ENCODE data around the gene CTSD.

The CTSD gene

DNA sequence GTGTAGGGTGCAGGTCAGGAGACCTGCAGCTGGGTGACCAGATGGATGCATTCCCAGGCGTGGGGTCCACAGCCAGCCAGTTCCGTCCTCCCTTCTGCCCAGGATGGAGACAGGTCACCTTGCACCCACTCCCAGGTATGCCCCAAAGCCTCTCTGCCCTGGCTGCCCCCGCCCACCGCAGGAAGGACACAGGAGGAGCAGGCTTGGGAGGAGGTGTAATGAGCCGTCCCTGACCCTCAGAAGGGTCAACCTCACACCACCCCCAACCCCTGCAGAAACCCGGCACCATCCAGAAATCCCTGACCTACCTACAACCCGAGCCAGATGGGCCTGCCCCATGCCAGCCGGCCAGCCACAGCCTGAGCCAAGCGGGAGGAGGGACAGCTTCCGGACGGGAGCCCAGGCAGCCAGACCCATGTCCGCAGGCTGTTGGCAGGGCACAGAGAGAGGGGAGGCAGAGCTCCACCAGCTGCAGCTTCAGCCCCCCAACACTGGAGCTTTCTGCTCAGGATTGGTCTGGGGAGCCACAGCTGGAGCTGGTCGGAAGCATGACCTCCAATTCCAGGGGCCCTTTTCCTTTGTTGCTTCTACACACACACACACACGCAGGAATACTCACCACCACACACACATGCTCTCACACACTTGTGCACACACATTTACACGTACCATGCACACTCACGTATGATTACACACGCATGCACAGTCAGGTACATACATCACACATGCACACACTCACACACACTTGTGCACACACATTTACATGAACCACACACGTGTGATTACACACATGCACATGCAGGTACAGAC is 18.6 kb downstream of the CTSD start:
- DNase-seq (ENCODE audit: low spot score) = no peak

DNA sequence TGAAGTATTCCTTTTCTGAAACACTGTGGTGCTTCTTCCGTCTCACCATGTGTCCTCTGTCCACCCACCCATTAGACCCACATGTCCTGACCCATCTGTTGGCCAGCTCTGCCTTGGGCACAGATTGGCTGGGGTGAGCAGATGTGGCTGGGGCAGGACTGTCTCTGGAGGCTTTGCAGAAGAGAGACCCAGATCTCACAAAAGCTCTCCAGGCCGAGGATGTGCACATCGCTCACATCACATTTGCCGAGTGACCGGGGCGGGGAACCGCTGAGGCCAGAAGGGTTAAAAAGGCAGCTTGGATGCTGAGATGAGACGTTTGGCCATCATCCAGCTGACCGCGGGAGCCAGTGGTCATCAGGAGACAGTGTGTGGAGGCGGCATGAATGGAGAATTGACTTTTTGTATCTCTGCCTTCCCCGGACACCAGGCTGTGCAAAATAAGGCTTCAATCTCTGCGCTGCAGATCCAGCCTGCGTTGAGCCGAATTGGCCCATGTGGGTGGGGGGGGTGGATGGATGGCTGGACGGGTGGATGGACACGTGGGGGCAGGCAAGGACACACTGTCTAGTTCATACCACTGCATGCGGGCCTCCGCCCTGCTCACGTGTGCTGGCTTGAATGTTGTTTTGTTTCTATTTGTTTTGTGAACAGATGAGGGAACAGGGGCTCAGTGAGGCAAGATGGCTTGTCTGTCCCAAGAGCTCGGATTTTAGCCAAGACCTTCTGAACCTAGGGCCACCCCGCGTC is 19.4 kb downstream of the CTSD start:
- no peak for DNase-seq (ENCODE audit: low spot score)

DNA sequence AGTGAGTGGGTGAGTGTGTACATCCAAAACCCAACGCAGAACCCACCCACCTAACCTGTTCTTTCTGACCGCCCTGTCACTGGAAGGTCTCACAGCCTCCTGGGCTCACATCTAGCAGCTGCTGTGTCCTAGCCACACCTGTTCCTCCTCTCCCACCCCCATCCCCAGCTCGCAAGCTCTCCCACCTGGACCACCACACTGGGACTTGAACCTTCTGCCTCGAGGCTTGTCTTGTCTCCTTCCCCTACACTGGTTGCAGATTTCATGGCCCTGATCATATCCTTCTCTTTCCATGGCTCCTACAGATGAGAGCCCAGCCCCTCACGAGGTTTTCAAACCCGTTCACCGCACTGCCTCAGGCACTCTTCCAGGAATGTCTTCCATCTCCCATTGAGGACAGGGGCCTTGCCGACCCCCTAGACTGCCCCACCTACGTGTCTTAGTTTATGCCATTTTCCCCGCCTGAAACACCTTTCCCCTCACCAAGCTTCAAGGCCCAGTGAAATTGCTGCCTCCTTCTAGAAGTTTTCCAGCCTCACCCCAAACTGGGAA is 20.1 kb downstream of the CTSD start:
- no peak for DNase-seq (ENCODE audit: low spot score)

DNA sequence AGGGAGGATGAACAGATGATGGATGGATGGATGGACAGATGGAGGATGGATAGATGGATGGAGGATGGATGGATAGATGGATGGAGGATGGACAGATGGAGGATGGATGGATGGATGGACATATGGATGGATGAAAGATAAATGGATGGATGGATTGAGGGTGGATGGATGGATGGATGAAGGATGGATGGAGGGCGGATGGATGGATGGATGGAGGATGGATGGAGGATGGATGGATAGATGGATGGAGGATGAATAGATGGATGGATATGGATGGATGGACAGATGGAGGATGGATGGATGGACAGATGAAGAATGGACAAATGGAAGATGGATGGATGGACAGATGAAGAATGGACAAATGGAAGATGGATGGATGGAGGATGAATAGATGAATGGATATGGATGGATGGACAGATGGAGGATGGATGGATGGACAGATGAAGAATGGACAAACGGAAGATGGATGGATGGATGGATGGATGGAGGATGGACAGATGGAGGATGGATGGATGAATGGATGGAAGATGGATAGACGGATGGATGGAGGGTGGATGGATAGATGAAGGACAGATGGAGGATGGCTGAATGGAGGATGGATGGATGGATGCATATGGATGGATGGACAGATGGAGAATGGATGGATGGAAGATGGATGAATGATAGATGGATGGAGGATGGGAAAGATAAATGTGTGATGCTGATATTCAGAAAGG is 20.7 kb downstream of the CTSD start:
- DNase-seq (ENCODE audit: low spot score) = no peak

DNA sequence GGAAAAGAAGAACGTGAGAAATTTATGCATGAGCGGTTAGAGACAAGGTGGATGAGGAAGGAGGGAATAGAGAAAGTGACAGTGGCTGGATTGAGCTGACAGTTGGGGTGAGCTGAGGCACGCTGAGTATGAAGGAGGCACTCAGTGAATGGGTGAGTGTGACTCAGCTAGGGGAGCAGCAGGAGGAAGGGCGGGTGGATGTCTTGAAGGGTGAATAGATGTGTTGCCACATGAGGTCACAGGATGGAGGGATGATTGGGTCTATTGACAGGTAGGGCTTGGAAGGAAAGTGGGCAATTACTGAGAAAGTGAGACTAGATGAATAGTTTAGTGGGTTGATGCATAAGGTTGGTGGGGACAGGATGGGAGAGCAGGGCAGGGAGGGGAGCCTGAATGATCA is 21.4 kb downstream of the CTSD start:
- no peak for DNase-seq (ENCODE audit: low spot score)

DNA sequence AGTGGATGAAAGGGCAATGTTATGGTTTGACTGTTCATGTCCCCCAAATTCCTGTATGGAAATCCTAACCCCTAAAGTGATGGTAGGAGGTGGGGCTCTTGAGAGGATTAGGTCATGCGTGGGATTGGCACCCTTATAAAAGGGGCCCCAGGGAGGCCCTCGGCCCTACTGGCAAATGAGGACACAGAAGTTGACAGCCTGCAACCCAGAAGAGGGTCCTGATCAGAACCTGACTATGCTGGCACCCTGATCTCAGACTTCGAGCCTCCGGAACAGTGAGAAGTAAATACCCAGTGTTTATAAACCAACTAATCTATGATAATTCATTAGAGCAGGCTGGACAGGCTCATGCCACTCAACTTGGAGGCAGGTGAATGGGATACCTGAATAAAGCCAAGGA is 22.0 kb downstream of the CTSD start:
- DNase-seq (ENCODE audit: low spot score) = no peak

DNA sequence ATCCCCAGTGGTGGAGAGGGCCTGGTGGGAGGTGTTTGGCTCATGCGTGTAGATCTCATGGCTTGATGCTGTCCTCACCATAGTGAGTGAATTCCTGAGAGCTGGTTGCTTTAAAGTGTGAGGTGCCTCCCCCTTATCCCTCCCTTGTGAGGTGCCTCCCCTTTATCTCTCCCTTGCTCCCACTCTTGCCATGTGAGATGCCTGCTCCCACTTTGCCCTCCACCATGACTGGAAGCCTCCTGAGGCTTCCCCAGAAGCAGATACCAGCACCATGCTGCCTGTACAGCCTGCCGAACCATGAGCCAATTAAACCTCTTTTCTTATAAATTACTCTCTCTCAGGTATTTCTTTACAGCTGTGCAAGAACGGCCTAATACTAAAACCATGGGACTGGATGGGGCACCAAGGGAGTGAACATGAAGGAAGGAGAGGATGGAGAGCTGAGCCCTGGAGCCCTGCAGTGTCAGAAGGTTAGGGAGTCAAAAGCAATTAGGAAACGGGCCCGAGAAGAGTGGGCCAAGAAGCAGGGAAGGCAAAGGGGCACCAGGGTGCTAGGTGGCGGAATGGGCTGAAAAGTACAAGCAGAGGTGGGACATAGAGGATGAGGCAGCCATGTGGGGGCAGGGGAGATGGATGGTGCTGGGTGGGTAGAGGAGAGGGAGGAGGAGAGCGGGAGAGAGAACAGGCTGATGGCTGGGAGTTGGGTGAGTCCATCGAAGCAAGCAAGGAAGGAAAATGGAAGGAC is 22.8 kb downstream of the CTSD start:
- no peak for DNase-seq (ENCODE audit: low spot score)

DNA sequence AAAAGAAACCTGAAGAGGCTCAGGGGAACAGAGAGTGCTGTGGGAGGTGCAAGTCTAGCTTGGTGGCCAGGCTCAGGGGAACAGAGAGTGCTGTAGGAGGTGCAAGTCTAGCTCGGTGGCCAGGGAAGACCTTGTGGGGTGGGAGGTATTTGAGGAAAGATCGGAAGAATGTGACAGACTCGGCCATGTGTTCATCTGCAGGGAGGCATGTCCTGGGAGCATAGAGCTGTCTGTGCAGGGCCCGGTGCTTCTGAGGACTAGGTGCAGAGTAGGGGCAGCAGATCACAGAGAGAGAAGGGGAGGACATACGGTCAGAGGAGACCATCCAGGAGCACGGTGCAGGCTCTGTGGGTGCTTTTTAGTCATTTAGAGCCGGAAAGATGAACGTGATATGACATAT is 24.2 kb downstream of the CTSD start:
- no peak for DNase-seq (ENCODE audit: low spot score)

DNA sequence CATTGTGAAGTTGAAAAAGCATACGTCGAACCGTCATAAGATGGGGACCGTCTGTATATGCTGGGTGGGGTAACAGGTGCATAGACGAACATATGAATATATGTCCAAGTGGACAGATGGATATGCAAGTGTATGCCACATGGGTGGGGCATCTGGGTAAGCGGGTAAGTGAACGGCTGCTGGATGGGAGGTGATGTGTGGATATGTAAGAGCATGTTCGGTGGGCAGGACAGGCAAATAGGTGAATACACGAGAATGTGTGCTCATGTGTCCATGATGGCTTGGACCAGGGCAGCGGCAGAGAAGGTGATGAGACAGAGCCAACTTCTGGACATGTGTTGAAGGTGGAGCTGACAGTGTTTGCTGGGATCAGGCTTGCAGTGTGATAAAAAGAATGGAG is 25.3 kb downstream of the CTSD start:
- DNase-seq (ENCODE audit: low spot score) = no peak

DNA sequence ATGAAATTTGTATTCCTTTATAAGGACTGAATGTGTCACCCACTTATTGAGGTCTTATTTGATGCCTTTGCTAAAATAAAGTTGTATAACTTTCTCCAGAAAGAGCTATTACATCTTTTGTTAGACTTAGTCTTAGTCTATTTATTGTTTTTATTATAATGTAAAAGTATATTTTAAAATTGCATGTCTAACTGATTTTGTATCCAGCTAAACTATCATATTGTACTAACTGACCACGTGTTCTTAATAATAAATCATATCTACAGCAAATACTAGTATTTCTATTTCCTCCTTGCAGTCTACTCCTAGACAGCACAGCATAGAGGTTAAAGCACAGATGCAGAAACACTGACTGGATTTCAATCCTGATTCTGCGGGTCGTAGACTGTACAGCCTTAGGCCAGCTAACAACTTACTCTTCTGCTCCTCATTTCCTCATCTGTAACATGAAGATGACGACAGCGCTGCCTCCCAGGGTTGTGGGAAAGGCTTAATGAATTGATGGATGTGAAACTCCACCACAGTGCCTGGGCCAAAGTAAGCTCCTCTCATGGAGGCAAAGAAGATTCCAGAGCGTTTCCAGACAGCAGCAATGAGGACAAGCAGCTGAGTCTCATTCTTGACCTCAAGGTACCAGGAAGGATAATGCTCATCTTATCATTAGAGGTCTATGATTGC is 26.5 kb downstream of the CTSD start:
- no peak for DNase-seq (ENCODE audit: low spot score)

DNA sequence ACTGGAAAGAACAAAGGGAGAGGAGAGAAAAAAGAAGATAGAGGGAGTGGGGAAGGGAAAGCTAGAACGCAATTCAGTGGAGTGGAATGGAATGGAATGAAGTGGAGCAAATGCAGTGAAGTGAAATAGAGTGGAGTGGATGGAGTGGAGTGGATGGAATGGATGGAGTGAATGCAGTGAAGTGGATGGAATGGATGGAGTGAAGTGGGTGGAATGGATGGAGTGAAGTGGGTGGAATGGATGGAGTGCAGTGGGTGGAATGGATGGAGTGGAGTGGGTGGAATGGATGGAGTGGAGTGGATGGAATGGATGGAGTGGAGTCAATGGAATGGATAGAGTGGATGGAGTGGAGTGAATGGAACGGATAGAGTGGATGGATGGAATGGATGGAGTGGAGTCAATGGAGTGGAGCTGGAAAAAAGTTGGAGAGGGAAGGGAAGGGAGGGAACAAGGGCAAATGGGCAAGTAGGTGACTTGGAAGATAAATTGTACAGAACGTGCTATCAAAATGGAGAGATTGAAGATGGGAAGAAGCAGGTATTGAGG is 27.2 kb downstream of the CTSD start:
- no peak for DNase-seq (ENCODE audit: low spot score)

DNA sequence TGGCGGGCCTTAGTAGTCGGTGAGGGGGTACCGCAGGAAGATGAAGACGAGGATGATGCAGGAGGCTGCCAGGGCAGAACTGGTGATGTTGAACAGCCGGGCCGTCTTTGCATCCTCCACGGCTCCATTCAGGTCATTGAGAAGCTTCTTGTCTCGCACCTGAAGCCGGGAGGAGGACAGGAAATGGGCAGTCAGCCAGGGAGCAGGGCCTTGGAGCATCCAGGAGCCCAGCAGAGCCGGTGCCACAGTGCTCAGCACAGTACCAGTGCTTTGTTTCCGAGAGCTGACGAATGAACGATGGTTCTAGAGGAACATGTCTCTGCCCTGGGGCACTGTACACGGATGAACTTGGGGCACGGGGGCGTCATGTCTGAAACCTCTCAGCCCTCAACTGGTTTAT is 28.5 kb downstream of the CTSD start:
- DNase-seq (ENCODE audit: low spot score) = no peak

DNA sequence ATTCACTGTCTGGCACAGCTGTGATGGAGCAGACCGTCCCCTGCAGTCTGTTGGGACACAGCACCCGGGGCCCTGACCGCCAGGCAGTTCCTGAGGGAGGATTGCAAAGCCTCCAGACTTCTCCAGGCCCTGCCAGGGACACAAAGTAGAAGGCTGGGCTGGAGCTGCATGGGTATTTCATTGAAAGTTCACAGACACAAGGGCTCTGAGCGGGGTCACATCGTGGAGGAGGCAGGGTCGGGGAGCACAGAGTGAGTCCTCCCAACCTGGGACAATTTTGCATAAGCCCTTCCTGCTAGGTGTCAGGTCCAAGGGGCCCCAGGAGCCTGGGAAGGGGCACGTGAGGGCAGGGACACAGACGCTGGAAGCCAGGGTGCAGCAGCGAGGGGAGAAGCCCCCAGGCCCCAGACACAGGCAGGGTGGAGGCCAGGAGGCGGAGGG is 29.1 kb downstream of the CTSD start:
- no peak for DNase-seq (ENCODE audit: low spot score)

DNA sequence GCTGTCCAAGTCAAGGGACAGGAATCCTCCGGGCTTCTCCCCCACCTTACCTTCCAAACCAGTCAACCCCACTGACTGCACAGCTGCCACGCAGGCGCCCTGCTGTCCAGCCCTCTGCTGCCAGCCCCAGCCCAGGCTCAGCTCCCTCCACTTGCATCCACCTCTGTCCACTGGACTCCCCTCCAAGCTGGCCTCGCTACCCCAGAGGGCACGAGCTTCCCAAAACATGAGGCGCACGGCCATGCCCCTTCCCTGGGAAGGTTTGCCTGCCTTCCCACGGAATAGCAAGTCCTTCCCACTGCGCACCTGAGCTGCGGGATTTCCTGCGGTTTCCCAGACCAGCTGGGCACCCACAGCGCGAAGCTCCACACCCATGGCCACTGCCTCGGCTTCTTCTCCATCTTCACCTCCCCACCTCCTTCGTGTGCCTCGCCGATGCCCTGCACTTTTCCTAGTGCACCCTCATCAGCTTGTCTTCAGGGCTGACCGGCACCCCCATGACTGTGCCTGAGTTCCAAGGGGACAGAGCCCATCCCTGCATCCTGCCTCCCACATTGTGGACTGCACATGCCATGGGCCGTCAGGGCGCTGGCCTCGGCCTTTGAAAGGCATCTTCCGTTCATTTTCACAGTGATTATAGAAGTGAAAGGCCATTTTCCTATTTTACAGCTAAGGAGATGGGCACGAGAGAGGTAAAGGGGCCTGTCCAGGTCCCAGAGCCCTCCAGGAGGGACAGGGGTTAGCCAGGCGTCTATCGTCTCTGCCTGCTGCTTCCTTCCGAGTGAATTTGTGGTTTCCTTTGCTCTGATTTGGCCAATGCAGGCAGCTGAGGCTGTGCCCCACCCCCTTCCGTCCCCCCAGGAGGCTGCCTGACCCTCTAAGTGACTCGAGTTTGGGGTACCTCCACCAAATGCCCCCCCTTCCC is 29.7 kb downstream of the CTSD start:
- no peak for DNase-seq (ENCODE audit: low spot score)

DNA sequence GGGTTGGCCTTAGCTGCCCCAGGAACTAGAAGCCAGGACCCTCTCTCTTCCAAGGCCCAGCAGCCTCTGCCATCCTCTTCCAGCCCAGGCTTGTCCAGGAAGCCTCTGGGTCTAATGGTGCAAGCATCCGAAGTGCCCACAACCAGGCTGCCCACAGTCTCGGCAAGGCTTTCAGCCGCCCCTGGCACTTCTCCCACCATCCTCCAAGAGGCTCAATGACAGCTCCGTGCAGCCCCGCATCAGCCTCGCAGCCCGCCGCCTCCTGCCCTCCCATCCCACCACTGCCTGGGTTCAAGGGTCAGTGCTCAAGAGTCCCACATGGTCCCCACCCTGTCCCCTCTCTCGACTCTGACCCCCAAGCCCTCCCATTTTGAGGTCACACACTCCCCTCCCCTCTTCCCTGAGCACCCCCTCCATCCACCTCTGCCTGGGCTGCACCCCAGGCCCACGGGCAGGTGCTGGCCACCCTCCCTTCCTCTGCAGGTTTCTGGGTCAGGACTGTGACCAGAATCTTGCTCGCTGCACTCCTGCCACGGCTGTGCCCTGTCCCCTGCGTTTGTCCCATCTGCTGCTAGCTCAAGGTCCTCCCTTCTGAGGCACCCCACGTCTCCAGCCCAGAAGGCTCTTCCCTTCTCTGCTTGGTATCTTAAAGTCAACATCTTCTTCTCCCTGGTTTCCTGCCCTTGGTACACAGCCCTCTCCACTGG is 30.6 kb downstream of the CTSD start:
- DNase-seq (ENCODE audit: low spot score) = no peak

DNA sequence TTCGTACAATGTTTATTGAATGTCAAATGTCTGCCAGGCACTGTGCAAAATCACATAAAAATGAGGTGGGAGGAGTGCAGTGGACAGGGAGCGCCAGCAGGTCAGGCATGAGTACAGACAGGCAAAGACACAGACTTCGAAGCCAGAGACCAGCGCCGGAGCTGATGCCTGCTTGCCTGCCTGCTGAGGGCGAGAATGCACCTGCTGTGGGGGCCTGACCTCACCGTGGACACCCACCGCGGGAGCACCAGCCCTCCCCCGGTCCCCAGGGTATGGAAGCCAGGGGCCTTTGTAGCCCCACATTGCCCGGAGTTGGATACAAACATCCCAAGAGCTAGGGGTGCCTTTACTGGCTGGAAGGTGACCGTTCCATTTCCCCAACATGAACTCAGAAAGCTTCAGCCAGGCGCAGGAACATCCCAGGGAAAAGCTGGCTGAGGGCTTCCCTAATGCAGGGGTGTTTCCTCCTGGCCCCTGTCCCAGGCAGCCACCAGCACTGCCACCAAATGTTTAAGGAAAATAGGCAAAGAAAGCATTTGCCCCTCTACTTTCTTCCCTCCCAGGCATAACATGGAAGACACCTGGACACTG is 31.2 kb downstream of the CTSD start:
- no peak for DNase-seq (ENCODE audit: low spot score)

DNA sequence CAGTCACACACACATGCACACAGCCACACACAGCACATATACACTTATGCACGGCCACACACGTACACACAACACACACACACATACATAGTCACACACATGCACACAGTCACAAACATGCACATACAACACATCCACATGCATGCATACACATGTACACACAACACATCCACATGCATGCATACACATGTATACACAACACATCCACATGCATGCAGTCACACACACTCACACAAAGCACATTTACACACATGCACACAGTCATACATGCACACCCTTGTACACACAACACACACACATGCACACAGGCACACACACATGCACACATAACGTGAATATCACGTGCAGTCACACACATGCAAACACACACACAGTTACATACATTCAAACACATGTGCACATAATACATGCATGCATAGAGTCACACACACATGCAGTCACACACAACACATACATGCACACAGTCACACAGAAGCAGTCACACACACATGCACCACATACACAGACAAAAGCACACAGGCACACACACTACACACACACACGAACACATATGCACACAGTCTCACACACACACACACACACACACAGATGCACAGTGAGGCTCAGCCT is 32.2 kb downstream of the CTSD start:
- no peak for DNase-seq (ENCODE audit: low spot score)

DNA sequence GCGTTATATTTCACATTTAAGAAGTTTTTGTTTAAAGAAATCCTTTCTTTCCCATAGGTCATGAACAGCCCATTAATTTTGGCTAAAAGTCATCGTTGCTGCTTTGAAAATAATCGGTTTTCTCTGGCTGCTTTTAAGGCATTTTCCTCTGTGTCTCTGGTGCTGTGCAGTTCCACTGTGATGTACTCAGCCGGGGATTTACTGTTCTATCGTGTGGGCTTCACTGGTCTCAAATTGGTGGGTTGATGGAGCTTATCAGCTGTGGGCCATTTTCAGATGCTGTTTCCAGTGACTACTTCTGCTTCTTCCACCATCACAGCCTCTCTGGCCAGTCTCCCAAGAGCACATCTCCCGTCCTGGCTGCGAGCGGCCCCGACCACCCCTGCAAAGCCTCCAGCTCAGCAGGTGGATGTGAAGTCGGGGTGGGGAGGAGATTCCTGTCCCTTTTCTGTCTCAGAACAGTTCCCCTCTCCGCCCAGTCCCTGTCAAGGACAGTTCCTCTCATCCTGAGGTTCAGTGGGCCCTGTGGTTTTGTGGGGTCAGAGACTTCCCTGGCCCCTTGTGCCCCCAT is 33.6 kb downstream of the CTSD start:
- no peak for DNase-seq (ENCODE audit: low spot score)
